Natural killer cell (primary cell): Measurements from ENCODE around the gene SIK3. TPM values are rescaled to one million over a fixed set of nuclear protein-coding genes. Genes with fewer than 3 reads are reported as not detected.

Experiments
- ATAC-seq, 3 donors: fragments of 150-1000 bp in 2 of 3; fragments of 200-7000 bp in 1 of 3; cut with Tn5 transposase; 1 replicate in 1 of 3; 2 replicates in 2 of 3; pipeline ENCODE4 v1.10.0; 2021; ENCODE audit warnings: mild to moderate bottlenecking in 2 of 3, moderate library complexity in 2 of 3
- DNase-seq, 2 donors: peaks; one replicate each; pipeline versions ENCODE4 v3.0.0 to v3.0.0-alpha.2; 2013 to 2021; ENCODE audit warnings: mixed read lengths in 1 of 2
- H3K27ac ChIP-seq: one replicate; pipeline ENCODE4 v1.5.1; 2013; ENCODE audit warnings: mild to moderate bottlenecking, low read length
- H3K27me3 ChIP-seq: one replicate; pipeline ENCODE4 v1.6.1; 2013; ENCODE audit warnings: low read length; ENCODE audit not compliant: control insufficient read depth, insufficient read depth
- H3K36me3 ChIP-seq: one replicate; pipeline ENCODE4 v1.6.1; 2013; ENCODE audit warnings: low read length; ENCODE audit not compliant: control insufficient read depth, insufficient read depth
- H3K4me1 ChIP-seq: one replicate; pipeline ENCODE4 v1.6.1; 2013; ENCODE audit warnings: low read length; ENCODE audit not compliant: control insufficient read depth, insufficient read depth
- H3K4me3 ChIP-seq: one replicate; pipeline ENCODE4 v1.5.1; 2013; ENCODE audit warnings: low read length
- H3K9me3 ChIP-seq: one replicate; pipeline ENCODE4 v1.6.1; 2013; ENCODE audit warnings: low read length; ENCODE audit not compliant: control insufficient read depth, insufficient read depth
- H3K27ac Mint-ChIP-seq, 2 donors: one replicate each; pipeline ENCODE4 v1.8.0; 2022; ENCODE audit warnings: mild to moderate bottlenecking in 2 of 2, mixed read lengths in 2 of 2, moderate library complexity in 1 of 2
- H3K27me3 Mint-ChIP-seq, 2 donors: one replicate each; pipeline ENCODE4 v1.8.0; 2022; ENCODE audit warnings: low read depth in 2 of 2, mixed read lengths in 2 of 2
- H3K36me3 Mint-ChIP-seq: one replicate; pipeline ENCODE4 v1.8.0; 2022; ENCODE audit warnings: mixed read lengths
- H3K4me1 Mint-ChIP-seq, 2 donors: one replicate each; pipeline ENCODE4 v1.8.0; 2022; ENCODE audit warnings: mixed read lengths in 2 of 2
- H3K4me3 Mint-ChIP-seq: one replicate; pipeline ENCODE4 v1.8.0; 2022; ENCODE audit warnings: mild to moderate bottlenecking, moderate library complexity, mixed read lengths
- H3K9me3 Mint-ChIP-seq, 2 donors: one replicate each; pipeline ENCODE4 v1.8.0; 2022; ENCODE audit warnings: mixed read lengths in 2 of 2
- WGBS: methylation state at CpG from one replicate; pipeline ENCODE4 v1.1.7; 2013; ENCODE audit warnings: missing lambda C conversion rate; ENCODE audit not compliant: insufficient coverage; 5-methylcytosine and 5-hydroxymethylcytosine counted together
- intact Hi-C: fragments of 100-400 bp; cut with micrococcal nuclease; formaldehyde crosslinking; loops from one replicate; pipeline ENCODE4 v1.14.2; 2022
- total RNA-seq, 4 donors: library from RNA; stranded (reverse); fragments of 120-200 nt in 1 of 4; gene quantifications; one replicate each; pipeline versions ENCODE4 v1.2.3 to v1.2.4, GENCODE V29; 2013 to 2022
- TF ChIP-seq, protein P1 (sequence below): fragments of 200-600 bp; IDR thresholded peaks from one replicate; pipeline ENCODE4 v1.8.0; 2022; ENCODE audit warnings: antibody characterized with exemption

The SIK3 gene
- total RNA-seq, 3 donors from 2014 or later (not counting 1 experiment from before 2014, with no cell fraction given), result 71.6 to 120 (median 119) TPM

DNA sequence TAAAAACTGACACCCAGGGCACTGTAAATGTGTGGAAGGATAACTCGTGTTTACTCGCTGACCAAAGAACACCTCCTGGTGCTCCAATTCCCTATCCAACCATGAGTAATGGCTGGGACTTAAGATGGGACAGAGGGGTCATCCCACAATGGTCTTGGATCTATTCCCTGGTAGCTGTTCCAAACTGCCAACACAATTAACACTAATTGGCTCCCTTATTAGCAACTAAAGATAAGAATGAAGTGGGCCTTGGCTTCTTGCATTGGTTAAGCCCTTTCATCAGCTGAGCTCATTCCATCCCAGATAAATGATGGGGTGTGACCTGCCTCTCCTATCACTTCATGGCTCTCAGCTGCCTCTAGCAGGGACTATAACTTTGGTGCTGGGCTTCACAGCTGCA is 1.5 kb upstream of the SIK3 start:
- Histone ChIP-seq H3K4me3 (no peak overlapping the region), H3K27ac (no peak overlapping the region), H3K4me1 (peaks cover 41% of the 10 kb centered on the region), H3K9me3 (no peaks in the 10 kb centered on the region), H3K27me3 (no peaks in the 10 kb centered on the region), H3K36me3 (no peaks in the 10 kb centered on the region)
- H3K36me3 Mint-ChIP-seq, result no peaks in the 10 kb centered on the region
- ATAC-seq (no peak), DNase-seq (no peak)
- peaks cover 56% of the 10 kb centered on the region in 2 donors for H3K4me1 Mint-ChIP-seq
- TF ChIP-seq, protein P1, sequence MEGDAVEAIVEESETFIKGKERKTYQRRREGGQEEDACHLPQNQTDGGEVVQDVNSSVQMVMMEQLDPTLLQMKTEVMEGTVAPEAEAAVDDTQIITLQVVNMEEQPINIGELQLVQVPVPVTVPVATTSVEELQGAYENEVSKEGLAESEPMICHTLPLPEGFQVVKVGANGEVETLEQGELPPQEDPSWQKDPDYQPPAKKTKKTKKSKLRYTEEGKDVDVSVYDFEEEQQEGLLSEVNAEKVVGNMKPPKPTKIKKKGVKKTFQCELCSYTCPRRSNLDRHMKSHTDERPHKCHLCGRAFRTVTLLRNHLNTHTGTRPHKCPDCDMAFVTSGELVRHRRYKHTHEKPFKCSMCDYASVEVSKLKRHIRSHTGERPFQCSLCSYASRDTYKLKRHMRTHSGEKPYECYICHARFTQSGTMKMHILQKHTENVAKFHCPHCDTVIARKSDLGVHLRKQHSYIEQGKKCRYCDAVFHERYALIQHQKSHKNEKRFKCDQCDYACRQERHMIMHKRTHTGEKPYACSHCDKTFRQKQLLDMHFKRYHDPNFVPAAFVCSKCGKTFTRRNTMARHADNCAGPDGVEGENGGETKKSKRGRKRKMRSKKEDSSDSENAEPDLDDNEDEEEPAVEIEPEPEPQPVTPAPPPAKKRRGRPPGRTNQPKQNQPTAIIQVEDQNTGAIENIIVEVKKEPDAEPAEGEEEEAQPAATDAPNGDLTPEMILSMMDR, result no peak
- H3K9me3 Mint-ChIP-seq, result no peaks in the 10 kb centered on the region
- intact Hi-C loops, result loop anchor here (2.0 to 10.0 kb wide), 2 partner anchors 45 to 55 kb away; partner anchors contain the start of gene PAFAH1B2
- 100% methylated on average over 1 of the region's 2 CpGs for WGBS
- H3K27me3 Mint-ChIP-seq, result no peaks in the 10 kb centered on the region
- H3K27ac Mint-ChIP-seq, result peak overlapping the region; percentile 98
- peak overlapping the region; percentile 97 for H3K4me3 Mint-ChIP-seq

DNA sequence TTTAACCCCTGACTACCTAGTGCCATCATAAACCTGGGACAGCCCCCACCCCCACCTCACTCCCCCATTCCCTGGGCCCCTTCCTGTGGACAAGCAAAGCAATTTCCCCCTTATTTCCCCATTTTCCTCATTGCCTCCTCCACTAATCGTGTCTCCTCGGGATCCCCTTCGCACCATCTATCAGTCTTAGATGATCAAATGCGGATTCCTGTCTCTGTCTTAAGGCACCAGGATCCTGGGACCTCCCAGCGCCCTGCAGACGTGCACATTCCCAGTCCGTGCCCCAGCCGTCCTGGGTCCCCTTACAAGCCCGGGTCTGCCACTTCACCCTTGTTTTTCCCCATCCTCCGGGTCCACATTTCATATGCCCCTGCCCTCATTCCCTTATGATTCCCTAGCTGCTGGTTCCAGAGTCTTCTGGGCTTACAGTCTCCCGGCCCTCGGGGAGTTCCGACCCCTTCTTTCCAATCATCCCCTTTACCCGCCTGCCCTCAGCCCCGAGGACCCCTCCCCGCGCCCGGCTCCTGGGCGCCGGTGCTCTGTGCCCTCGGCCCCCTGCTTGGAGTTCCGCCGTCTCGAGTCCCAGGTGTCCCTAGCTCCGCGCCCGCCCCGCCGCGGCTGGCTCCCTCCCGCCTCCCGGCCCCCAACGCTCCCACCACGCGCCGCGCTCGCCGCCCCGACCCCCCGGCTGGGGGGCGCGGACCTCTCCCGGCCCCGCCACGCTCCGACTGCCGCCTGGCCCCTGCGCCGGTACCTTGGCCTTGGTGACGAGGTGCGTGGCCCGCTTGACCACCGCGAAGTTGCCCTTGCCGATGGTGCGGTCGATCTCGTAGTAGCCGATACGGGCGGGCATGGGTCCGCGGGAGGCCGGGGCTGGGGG is 599 bp downstream of the SIK3 start:
- Histone ChIP-seq H3K4me1 (peaks cover 47% of the 10 kb centered on the region), H3K4me3 (peak overlapping the region; percentile 90), H3K9me3 (no peaks in the 10 kb centered on the region), H3K27me3 (no peaks in the 10 kb centered on the region), H3K27ac (peak overlapping the region; percentile 93), H3K36me3 (no peaks in the 10 kb centered on the region)
- intact Hi-C loops, result loop anchor here (2.0 to 10.0 kb wide), 3 partner anchors 47 to 167 kb away; partner anchors contain the start of gene PAFAH1B2
- H3K27ac Mint-ChIP-seq, result peak overlapping the region; percentile 98
- peak in 1 of 2 donors; percentile 57 for DNase-seq
- TF ChIP-seq, protein P1, result no peak
- H3K4me3 Mint-ChIP-seq, result peak overlapping the region; percentile 97
- H3K4me1 Mint-ChIP-seq, result peaks cover 73% of the 10 kb centered on the region in 2 donors
- WGBS, result under 1% methylated on average over 65 of the region's 65 CpGs
- H3K36me3 Mint-ChIP-seq, result peaks cover under 1% of the 10 kb centered on the region
- H3K9me3 Mint-ChIP-seq, result no peaks in the 10 kb centered on the region
- H3K27me3 Mint-ChIP-seq, result no peaks in the 10 kb centered on the region
- peak; percentile 5 to 13 (median 12) for ATAC-seq

DNA sequence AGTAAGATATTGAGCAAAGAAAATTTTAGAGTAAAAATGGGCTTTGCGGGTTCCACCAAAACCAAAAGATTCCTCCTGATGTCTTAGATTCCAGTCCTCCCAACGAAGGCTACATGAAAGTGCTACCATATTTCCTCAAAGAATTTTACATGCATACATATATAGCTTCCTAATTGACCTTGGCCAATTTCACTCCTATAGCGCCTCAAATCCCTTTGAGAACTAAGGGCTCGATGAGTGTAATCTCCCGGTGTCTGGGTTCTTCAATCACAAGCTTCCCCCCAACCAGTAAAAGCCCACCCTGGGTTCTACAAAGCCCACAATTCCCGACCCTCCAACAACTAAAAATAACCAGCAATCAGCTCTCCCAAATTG is 1.2 kb downstream of the SIK3 start:
- Histone ChIP-seq H3K9me3 (no peaks in the 10 kb centered on the region), H3K27me3 (no peaks in the 10 kb centered on the region), H3K4me3 (peak overlapping the region; percentile 90), H3K36me3 (no peaks in the 10 kb centered on the region), H3K4me1 (peaks cover 47% of the 10 kb centered on the region), H3K27ac (peak overlapping the region; percentile 93)
- Mint-ChIP-seq H3K9me3 (no peaks in the 10 kb centered on the region), H3K4me3 (peak overlapping the region; percentile 97), H3K36me3 (peaks cover 7% of the 10 kb centered on the region), H3K27ac (peak overlapping the region; percentile 98), H3K27me3 (no peaks in the 10 kb centered on the region), H3K4me1 (peaks cover 79 to 80% of the 10 kb centered on the region in 2 donors)
- DNase-seq (no peak), ATAC-seq (no peak)
- intact Hi-C loops, result loop anchor here (2.0 to 10.0 kb wide), 2 partner anchors 52 to 166 kb away; no protein-coding TSS in a partner anchor
- TF ChIP-seq, protein P1, result no peak
- 11% methylated on average over 6 of the region's 6 CpGs for WGBS
